Common myeloid progenitor, CD34-positive (primary cell): ENCODE measurements around the gene WWOX.

Experiments used
- CTCF ChIA-PET: fragments of 350-600 bp; sonication (Branson Sonifier 250); formaldehyde crosslinking; loops from one replicate; lab custom pipeline; 2021; ENCODE audit warnings: antibody characterized with exemption; lab: Charles Lee
- POLR2A ChIA-PET: fragments of 350-600 bp; sonication (Branson Sonifier 250); formaldehyde crosslinking; loops from one replicate; lab custom pipeline; 2021; ENCODE audit warnings: antibody characterized with exemption; lab: Charles Lee
- DNase-seq, 3 donors: peaks; one replicate each; pipeline versions ENCODE4 v3.0.0 to v3.0.0-alpha.2; 2013
- H3K27ac ChIP-seq, 2 experiments: 1 replicate in 1 of 2; 2 replicates in 1 of 2; pipeline ENCODE4 v1.7.0; 2013; ENCODE audit warnings: inconsistent platforms in 2 of 2, low read length in 2 of 2, mild to moderate bottlenecking in 2 of 2, low read depth in 1 of 2, moderate library complexity in 1 of 2; ENCODE audit not compliant: severe bottlenecking in 2 of 2, insufficient read depth in 1 of 2, poor library complexity in 1 of 2
- H3K27me3 ChIP-seq, 5 experiments: replicated peaks in 2 of 5; 1 replicate in 3 of 5; 2 replicates in 2 of 5; pipeline versions ENCODE4 v1.6.1 to v1.7.0; 2013; ENCODE audit warnings: low read length in 4 of 5, mild to moderate bottlenecking in 2 of 5, moderate library complexity in 2 of 5, inconsistent platforms in 1 of 5; ENCODE audit not compliant: insufficient read depth in 5 of 5, control insufficient read depth in 4 of 5
- H3K36me3 ChIP-seq, 4 experiments: 1 replicate in 2 of 4; 2 replicates in 2 of 4; pipeline versions ENCODE4 v1.6.1 to v1.7.0; 2013; ENCODE audit warnings: low read length in 3 of 4, control low read depth in 1 of 4, mild to moderate bottlenecking in 1 of 4; ENCODE audit not compliant: control insufficient read depth in 4 of 4, insufficient read depth in 4 of 4
- H3K4me1 ChIP-seq, 4 experiments: 1 replicate in 3 of 4; 2 replicates in 1 of 4; pipeline versions ENCODE4 v1.6.1 to v1.7.1; 2013; ENCODE audit warnings: low read length in 3 of 4, mild to moderate bottlenecking in 3 of 4, control low read depth in 1 of 4, inconsistent platforms in 1 of 4, moderate library complexity in 1 of 4; ENCODE audit not compliant: control insufficient read depth in 4 of 4, insufficient read depth in 4 of 4; ENCODE audit errors: control extremely low read depth in 1 of 4
- H3K4me3 ChIP-seq, 7 experiments: 1 replicate in 4 of 7; 2 replicates in 3 of 7; pipeline versions ENCODE4 v1.5.1 to v1.7.0; 2013; ENCODE audit warnings: mild to moderate bottlenecking in 7 of 7, low read length in 6 of 7, moderate library complexity in 6 of 7, inconsistent platforms in 2 of 7, low read depth in 2 of 7, control low read depth in 1 of 7; ENCODE audit not compliant: insufficient read depth in 4 of 7, control insufficient read depth in 1 of 7; ENCODE audit errors: extremely low read depth in 1 of 7
- H3K9me3 ChIP-seq, 5 experiments: 1 replicate in 4 of 5; 2 replicates in 1 of 5; pipeline versions ENCODE4 v1.6.1 to v1.7.1; 2013; ENCODE audit warnings: low read length in 4 of 5, mild to moderate bottlenecking in 2 of 5, inconsistent platforms in 1 of 5, low read depth in 1 of 5, moderate library complexity in 1 of 5; ENCODE audit not compliant: control insufficient read depth in 4 of 5, insufficient read depth in 2 of 5; ENCODE audit errors: control extremely low read depth in 1 of 5
- WGBS: methylation state at CpG from one replicate; pipeline ENCODE4 v1.1.5; 2013; ENCODE audit not compliant: insufficient coverage; 5-methylcytosine and 5-hydroxymethylcytosine counted together

Gene WWOX

GRCh38 chr16:79261944-79262552, 1162.6 kb downstream of the WWOX start:
- WGBS, result 91% methylated on average over 3 of the region's 7 CpGs
- ChIA-PET POLR2A (no interaction called here), CTCF (interaction anchor here (0.8 kb wide), 1 partner anchor 26 kb away, joined by 3 read pairs; no protein-coding TSS in a partner anchor)
- Histone ChIP-seq H3K4me1 (peaks cover 0 to 5% (median 0%) of the 10 kb centered on the region in 4 experiments), H3K4me3 (no peak overlapping the region), H3K9me3 (no peaks in the 10 kb centered on the region), H3K36me3 (no peaks in the 10 kb centered on the region), H3K27ac (no peak overlapping the region), H3K27me3 (no peaks in the 10 kb centered on the region)
- no peak for DNase-seq
